CD4-positive, alpha-beta T cell (primary cell): Measurements from ENCODE around the gene PKNOX2. TPM values are rescaled to one million over a fixed set of nuclear protein-coding genes. Genes with fewer than 3 reads are reported as not detected.

ENCODE experiments used
- ATAC-seq: fragments of 200-7000 bp; cut with Tn5 transposase; one replicate; pipeline ENCODE4 v1.10.0; 2022; ENCODE audit warnings: mild to moderate bottlenecking; ENCODE audit not compliant: poor library complexity
- CTCF ChIA-PET: fragments of 350-600 bp; sonication (Branson Sonifier 250); formaldehyde crosslinking; loops from one replicate; lab custom pipeline; 2021; ENCODE audit warnings: antibody characterized with exemption, inconsistent platforms; lab: Charles Lee
- POLR2A ChIA-PET: fragments of 350-600 bp; sonication (Branson Sonifier 250); formaldehyde crosslinking; loops from one replicate; lab custom pipeline; 2021; ENCODE audit warnings: antibody characterized with exemption, inconsistent platforms; lab: Charles Lee
- DNase-seq, 14 experiments: peaks; one replicate each; pipeline ENCODE4 v3.0.0-alpha.2; 2013 to 2020; ENCODE audit warnings: mixed read lengths in 2 of 14
- H3K27ac ChIP-seq, 2 donors: one replicate each; pipeline versions ENCODE4 v1.5.1 to v1.7.0; 2013; ENCODE audit warnings: low read length in 2 of 2, low read depth in 1 of 2, mild to moderate bottlenecking in 1 of 2
- H3K27me3 ChIP-seq, 2 experiments: 1 replicate in 1 of 2; 2 replicates in 1 of 2; pipeline versions ENCODE4 v1.6.1 to v1.7.0; 2013; ENCODE audit warnings: low read length in 2 of 2, control low read depth in 1 of 2, mild to moderate bottlenecking in 1 of 2, moderate library complexity in 1 of 2; ENCODE audit not compliant: insufficient read depth in 2 of 2, control insufficient read depth in 1 of 2
- H3K36me3 ChIP-seq: one replicate; pipeline ENCODE4 v1.6.1; 2013; ENCODE audit warnings: low read length, control low read depth; ENCODE audit not compliant: insufficient read depth
- H3K4me1 ChIP-seq: one replicate; pipeline ENCODE4 v1.6.1; 2013; ENCODE audit warnings: low read length, control low read depth; ENCODE audit not compliant: insufficient read depth
- H3K4me3 ChIP-seq: one replicate; pipeline ENCODE4 v1.5.1; 2013; ENCODE audit warnings: mild to moderate bottlenecking, low read length, moderate library complexity
- H3K9me3 ChIP-seq, 2 experiments: 1 replicate in 1 of 2; 2 replicates in 1 of 2; pipeline versions ENCODE4 v1.6.1 to v1.7.0; 2013; ENCODE audit warnings: low read length in 2 of 2, mild to moderate bottlenecking in 2 of 2, control low read depth in 1 of 2, moderate library complexity in 1 of 2; ENCODE audit not compliant: control insufficient read depth in 1 of 2, insufficient read depth in 1 of 2
- H3K27ac Mint-ChIP-seq: one replicate; pipeline ENCODE4 v1.8.0; 2020; ENCODE audit warnings: mixed read lengths
- H3K27me3 Mint-ChIP-seq: one replicate; pipeline ENCODE4 v1.8.0; 2021; ENCODE audit warnings: mixed read lengths
- H3K36me3 Mint-ChIP-seq: one replicate; pipeline ENCODE4 v1.8.0; 2021; ENCODE audit warnings: low read depth, mixed read lengths
- H3K4me1 Mint-ChIP-seq: one replicate; pipeline ENCODE4 v1.8.0; 2021; ENCODE audit warnings: low read depth, mixed read lengths
- H3K4me3 Mint-ChIP-seq: one replicate; pipeline ENCODE4 v1.8.0; 2020; ENCODE audit warnings: mild to moderate bottlenecking, mixed read lengths
- H3K9me3 Mint-ChIP-seq: one replicate; pipeline ENCODE4 v1.8.0; 2020; ENCODE audit warnings: mixed read lengths
- intact Hi-C, 2 experiments: fragments of 100-400 bp; cut with DNase I in 1 of 2; cut with micrococcal nuclease in 1 of 2; formaldehyde crosslinking; loops; one replicate each; pipeline versions ENCODE4 v1.15.1 to v1.9.0; 2023 to 2025; cut with DNase I, micrococcal nuclease
- total RNA-seq, 174 experiments: library from RNA in 2 of 174; stranded (reverse) in 2 of 174; gene quantifications; one replicate each; pipeline ENCODE4 v1.2.3 and lab custom pipeline; 2021 to 2026
- TF ChIP-seq, protein P1 (sequence below): fragments of 200-600 bp; IDR thresholded peaks from one replicate; pipeline ENCODE4 v1.8.0; 2022; ENCODE audit warnings: antibody characterized with exemption, mild to moderate bottlenecking

PKNOX2 gene
- total RNA-seq, 2 experiments from 2014 or later: not detected

DNA sequence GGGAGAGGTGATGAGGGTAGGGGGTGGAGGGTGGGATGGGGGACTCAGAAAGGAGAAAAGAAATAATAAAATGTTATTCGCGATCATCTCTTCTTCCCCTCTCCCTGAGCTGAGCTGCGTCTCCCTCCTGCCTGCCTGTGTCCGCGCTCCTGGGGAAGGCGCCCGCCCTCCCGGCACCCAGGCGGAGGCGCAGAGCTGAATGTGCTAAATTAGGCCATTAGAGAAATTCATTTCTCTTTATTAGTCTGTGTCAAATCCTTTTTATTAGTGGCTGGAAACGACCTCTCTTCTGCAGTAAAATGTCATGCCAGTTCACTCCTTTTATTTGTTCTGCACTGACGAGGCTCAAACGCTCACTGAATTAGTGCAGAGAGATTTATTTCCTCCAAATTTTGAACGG is 215.4 kb downstream of the PKNOX2 start:
- no peaks in the 10 kb centered on the region for H3K4me1 Mint-ChIP-seq
- H3K27me3 ChIP-seq: peaks cover 7 to 12% of the 10 kb centered on the region in 2 experiments
- TF ChIP-seq, protein P1, sequence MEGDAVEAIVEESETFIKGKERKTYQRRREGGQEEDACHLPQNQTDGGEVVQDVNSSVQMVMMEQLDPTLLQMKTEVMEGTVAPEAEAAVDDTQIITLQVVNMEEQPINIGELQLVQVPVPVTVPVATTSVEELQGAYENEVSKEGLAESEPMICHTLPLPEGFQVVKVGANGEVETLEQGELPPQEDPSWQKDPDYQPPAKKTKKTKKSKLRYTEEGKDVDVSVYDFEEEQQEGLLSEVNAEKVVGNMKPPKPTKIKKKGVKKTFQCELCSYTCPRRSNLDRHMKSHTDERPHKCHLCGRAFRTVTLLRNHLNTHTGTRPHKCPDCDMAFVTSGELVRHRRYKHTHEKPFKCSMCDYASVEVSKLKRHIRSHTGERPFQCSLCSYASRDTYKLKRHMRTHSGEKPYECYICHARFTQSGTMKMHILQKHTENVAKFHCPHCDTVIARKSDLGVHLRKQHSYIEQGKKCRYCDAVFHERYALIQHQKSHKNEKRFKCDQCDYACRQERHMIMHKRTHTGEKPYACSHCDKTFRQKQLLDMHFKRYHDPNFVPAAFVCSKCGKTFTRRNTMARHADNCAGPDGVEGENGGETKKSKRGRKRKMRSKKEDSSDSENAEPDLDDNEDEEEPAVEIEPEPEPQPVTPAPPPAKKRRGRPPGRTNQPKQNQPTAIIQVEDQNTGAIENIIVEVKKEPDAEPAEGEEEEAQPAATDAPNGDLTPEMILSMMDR: no peak
- no peaks in the 10 kb centered on the region for H3K36me3 Mint-ChIP-seq
- no peak overlapping the region for H3K4me3 ChIP-seq
- peaks cover 0 to 5% of the 10 kb centered on the region in 2 experiments for H3K9me3 ChIP-seq
- CTCF ChIA-PET: interaction anchor here (1.3 kb wide), 1 partner anchor 10 kb away, joined by 3 read pairs; no protein-coding TSS in a partner anchor
- H3K27ac ChIP-seq: no peak overlapping the region
- H3K36me3 ChIP-seq: no peaks in the 10 kb centered on the region
- POLR2A ChIA-PET: no interaction called here
- H3K27me3 Mint-ChIP-seq: peaks cover 61% of the 10 kb centered on the region
- intact Hi-C loops: no loop called here
- no peaks in the 10 kb centered on the region for H3K9me3 Mint-ChIP-seq
- DNase-seq (no peak), ATAC-seq (no peak)
- H3K4me1 ChIP-seq: no peaks in the 10 kb centered on the region
- no peak overlapping the region for H3K4me3 Mint-ChIP-seq
- H3K27ac Mint-ChIP-seq: no peak overlapping the region

DNA sequence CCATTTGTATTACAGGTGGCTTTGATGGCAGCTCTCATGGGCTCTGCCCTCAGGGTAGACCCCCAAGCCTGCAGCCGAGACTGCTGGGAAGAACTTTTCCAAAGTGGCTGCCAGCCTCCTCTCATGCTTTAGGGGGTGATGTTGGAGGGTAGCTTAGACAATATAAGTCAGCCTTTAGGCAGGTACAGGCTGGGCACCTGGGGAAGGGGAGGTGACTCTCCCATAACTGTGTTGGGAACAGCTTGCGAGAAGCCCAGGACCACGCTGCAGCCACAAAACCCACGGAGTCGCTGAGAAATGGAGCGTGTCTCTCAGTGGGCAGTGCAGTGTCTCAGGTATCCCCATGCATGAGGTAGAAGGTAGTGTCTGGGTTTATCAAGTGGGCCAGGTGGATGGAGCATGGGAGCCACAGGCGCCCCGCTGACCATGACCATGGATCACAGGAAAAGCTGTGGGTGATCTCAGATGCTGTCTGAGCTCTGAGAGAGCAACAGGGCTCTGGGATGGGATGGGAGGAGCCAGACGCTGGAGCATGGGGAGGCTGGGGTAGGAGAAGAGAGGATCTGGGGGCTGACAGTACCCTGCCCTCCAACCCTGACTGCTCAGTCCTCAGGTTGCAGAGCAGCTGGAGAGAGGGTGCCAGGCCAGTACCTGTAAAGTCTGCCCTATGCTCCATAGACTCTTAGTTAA is 216.3 kb downstream of the PKNOX2 start:
- Mint-ChIP-seq H3K36me3 (no peaks in the 10 kb centered on the region), H3K27ac (no peak overlapping the region), H3K4me3 (no peak overlapping the region), H3K4me1 (no peaks in the 10 kb centered on the region), H3K27me3 (peaks cover 59% of the 10 kb centered on the region), H3K9me3 (no peaks in the 10 kb centered on the region)
- DNase-seq: no peak
- intact Hi-C loops: no loop called here
- TF ChIP-seq, protein P1: no peak
- ChIA-PET POLR2A (no interaction called here), CTCF (no interaction called here)
- Histone ChIP-seq H3K9me3 (peaks cover 0 to 4% of the 10 kb centered on the region in 2 experiments), H3K4me3 (no peak overlapping the region), H3K4me1 (no peaks in the 10 kb centered on the region), H3K27ac (no peak overlapping the region), H3K27me3 (peaks cover 7 to 12% of the 10 kb centered on the region in 2 experiments), H3K36me3 (no peaks in the 10 kb centered on the region)
- ATAC-seq: no peak

DNA sequence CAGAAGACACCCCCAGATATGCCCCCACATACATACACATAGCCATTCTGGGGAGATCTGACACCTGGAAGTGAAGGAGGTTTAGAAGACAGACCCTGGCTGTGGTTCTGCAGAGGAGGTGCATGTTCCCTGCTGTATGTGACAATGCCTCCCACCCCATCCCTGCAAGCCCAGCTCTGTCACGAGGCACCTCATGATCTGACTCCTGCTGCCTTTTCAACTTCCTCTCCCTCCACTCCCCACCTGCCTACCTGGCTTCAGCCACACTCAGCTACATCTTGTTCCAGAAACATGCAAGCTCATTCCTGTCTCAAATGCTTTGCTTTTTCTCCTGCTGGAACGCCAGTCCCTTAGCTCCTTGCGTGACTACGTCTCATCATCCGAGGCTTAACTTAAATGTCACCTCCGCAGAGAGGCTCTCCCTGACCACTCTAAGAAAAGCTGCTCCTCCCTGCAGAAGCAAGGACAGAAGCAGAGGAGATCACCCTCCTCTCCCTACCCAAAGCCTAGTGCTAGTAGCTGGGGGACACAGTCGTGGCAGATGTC is 217.0 kb downstream of the PKNOX2 start:
- Histone ChIP-seq H3K4me3 (no peak overlapping the region), H3K9me3 (no peaks in the 10 kb centered on the region), H3K27ac (no peak overlapping the region), H3K4me1 (no peaks in the 10 kb centered on the region), H3K36me3 (no peaks in the 10 kb centered on the region), H3K27me3 (peaks cover 7 to 12% of the 10 kb centered on the region in 2 experiments)
- TF ChIP-seq, protein P1: no peak
- Mint-ChIP-seq H3K4me3 (no peak overlapping the region), H3K27ac (no peak overlapping the region), H3K27me3 (peaks cover 59% of the 10 kb centered on the region), H3K9me3 (no peaks in the 10 kb centered on the region), H3K36me3 (no peaks in the 10 kb centered on the region), H3K4me1 (no peaks in the 10 kb centered on the region)
- CTCF ChIA-PET: no interaction called here
- POLR2A ChIA-PET: no interaction called here
- intact Hi-C loops: no loop called here
- ATAC-seq (no peak), DNase-seq (no peak)
